IPS DF 6.9 (cell line): ENCODE data around the gene NXPH2.

Experiments used
- DNase-seq: peaks from one replicate; pipeline ENCODE4 v3.0.0-alpha.2; 2013; ENCODE audit warnings: low read depth, low spot score
- H3K27ac ChIP-seq: one replicate; pipeline ENCODE4 v1.5.1; 2013; ENCODE audit warnings: low read length, control low read depth
- H3K27me3 ChIP-seq: 2 replicates; pipeline ENCODE4 v1.6.1; 2013; ENCODE audit warnings: mild to moderate bottlenecking, low read length; ENCODE audit not compliant: control insufficient read depth, insufficient read depth
- H3K36me3 ChIP-seq: 2 replicates; pipeline ENCODE4 v1.6.1; 2013; ENCODE audit warnings: low read length; ENCODE audit not compliant: control insufficient read depth, insufficient read depth
- H3K4me1 ChIP-seq: 2 replicates; pipeline ENCODE4 v1.6.1; 2013; ENCODE audit warnings: low read length; ENCODE audit not compliant: control insufficient read depth, insufficient read depth
- H3K4me3 ChIP-seq: 2 replicates; pipeline ENCODE4 v1.5.1; 2013; ENCODE audit warnings: mild to moderate bottlenecking, low read length
- H3K9me3 ChIP-seq: 2 replicates; pipeline ENCODE4 v1.6.1; 2013; ENCODE audit warnings: low read length, inconsistent platforms; ENCODE audit not compliant: control insufficient read depth, insufficient read depth
- WGBS: extraction: QIAGEN DNeasy Blood & Tissue Kit; methylation state at CpG from one replicate; pipeline ENCODE4 v1.1.7; 2013; ENCODE audit warnings: mixed read lengths, missing lambda C conversion rate; ENCODE audit not compliant: insufficient read length, insufficient coverage; 5-methylcytosine and 5-hydroxymethylcytosine counted together

Gene NXPH2

GRCh38 chr2:138779781-138780445, at the start of gene NXPH2:
Gene NXPH2, minus strand, starts transcription at chr2:138780390. Its CDS starts 149 bp downstream, at chr2:138780241.
- no peak within 1 kb of the TSS for H3K27ac ChIP-seq
- H3K27me3 ChIP-seq = peaks cover 21% of the 10 kb centered on the region; the same call in 1 of the 2 replicates
- H3K4me3 ChIP-seq = peak within 1 kb of the TSS; percentile 48

GRCh38 chr2:138829326-138829919, 49.2 kb upstream of the NXPH2 start:
- no peaks in the 10 kb centered on the region for H3K36me3 ChIP-seq
- H3K27me3 ChIP-seq = no peaks in the 10 kb centered on the region
- no CpG with 5 or more reads among the region's 3 CpGs for WGBS
- DNase-seq = peak; percentile 27
- H3K9me3 ChIP-seq = no peaks in the 10 kb centered on the region
- no peak overlapping the region for H3K27ac ChIP-seq
- H3K4me3 ChIP-seq = no peak overlapping the region
- no peaks in the 10 kb centered on the region for H3K4me1 ChIP-seq

More at GRCh38 chr2:138779781-138780445, at the start of gene NXPH2:
- no peaks in the 10 kb centered on the region; the same call in 1 of the 2 replicates for H3K4me1 ChIP-seq
- no peak for DNase-seq
- no peaks in the 10 kb centered on the region for H3K36me3 ChIP-seq
- no peaks in the 10 kb centered on the region for H3K9me3 ChIP-seq
- WGBS = no CpG with 5 or more reads among the region's 58 CpGs

GRCh38 chr2:138827426-138828054, 47.4 kb upstream of the NXPH2 start:
- WGBS = no CpG with 5 or more reads among the region's 3 CpGs
- DNase-seq = peak; percentile 54
- no peaks in the 10 kb centered on the region for H3K9me3 ChIP-seq
- peaks cover 3% of the 10 kb centered on the region for H3K4me1 ChIP-seq
- H3K27ac ChIP-seq = no peak overlapping the region
- H3K36me3 ChIP-seq = no peaks in the 10 kb centered on the region
- no peaks in the 10 kb centered on the region for H3K27me3 ChIP-seq
- no peak overlapping the region for H3K4me3 ChIP-seq

GRCh38 chr2:138823666-138824065, 43.5 kb upstream of the NXPH2 start:
- DNase-seq = no peak
- H3K4me1 ChIP-seq = peaks cover 3% of the 10 kb centered on the region
- no peak overlapping the region for H3K4me3 ChIP-seq
- H3K36me3 ChIP-seq = no peaks in the 10 kb centered on the region
- no peak overlapping the region for H3K27ac ChIP-seq
- no peaks in the 10 kb centered on the region for H3K27me3 ChIP-seq
- H3K9me3 ChIP-seq = no peaks in the 10 kb centered on the region
- no CpG with 5 or more reads among the region's 2 CpGs for WGBS

- no CpG with 5 or more reads among the region's 3 CpGs for WGBS
- DNase-seq = no peak
- Histone ChIP-seq H3K27me3 (no peaks in the 10 kb centered on the region), H3K9me3 (no peaks in the 10 kb centered on the region), H3K4me1 (peaks cover 3% of the 10 kb centered on the region), H3K4me3 (no peak overlapping the region), H3K27ac (no peak overlapping the region), H3K36me3 (no peaks in the 10 kb centered on the region)
Observed at GRCh38 chr2:138819964-138820363, 39.8 kb upstream of the NXPH2 start.

GRCh38 chr2:138818556-138818955, 38.4 kb upstream of the NXPH2 start:
- peaks cover under 1% of the 10 kb centered on the region for H3K4me1 ChIP-seq
- no CpG with 5 or more reads among the region's 1 CpG for WGBS
- DNase-seq = no peak

GRCh38 chr2:138814123-138814898, 34.1 kb upstream of the NXPH2 start:
- WGBS = no CpG with 5 or more reads among the region's 4 CpGs
- DNase-seq = no peak
- Histone ChIP-seq H3K27me3 (no peaks in the 10 kb centered on the region), H3K9me3 (no peaks in the 10 kb centered on the region), H3K4me3 (no peak overlapping the region), H3K36me3 (no peaks in the 10 kb centered on the region), H3K27ac (no peak overlapping the region), H3K4me1 (no peaks in the 10 kb centered on the region)

More at GRCh38 chr2:138818556-138818955, 38.4 kb upstream of the NXPH2 start:
- Histone ChIP-seq H3K36me3 (no peaks in the 10 kb centered on the region), H3K27me3 (no peaks in the 10 kb centered on the region), H3K4me3 (no peak overlapping the region), H3K9me3 (no peaks in the 10 kb centered on the region), H3K27ac (no peak overlapping the region)

GRCh38 chr2:138811431-138811830, 31.2 kb upstream of the NXPH2 start:
- Histone ChIP-seq H3K27me3 (no peaks in the 10 kb centered on the region), H3K9me3 (no peaks in the 10 kb centered on the region), H3K4me1 (no peaks in the 10 kb centered on the region), H3K36me3 (no peaks in the 10 kb centered on the region), H3K27ac (no peak overlapping the region), H3K4me3 (no peak overlapping the region)
- no CpG with 5 or more reads among the region's 3 CpGs for WGBS
- no peak for DNase-seq

- Histone ChIP-seq H3K27ac (no peak overlapping the region), H3K36me3 (no peaks in the 10 kb centered on the region), H3K27me3 (no peaks in the 10 kb centered on the region), H3K9me3 (no peaks in the 10 kb centered on the region), H3K4me3 (no peak overlapping the region), H3K4me1 (no peaks in the 10 kb centered on the region)
- DNase-seq = no peak
- no CpG with 5 or more reads among the region's 2 CpGs for WGBS
Observed at GRCh38 chr2:138794724-138795123, 14.5 kb upstream of the NXPH2 start.

GRCh38 chr2:138787053-138787666, 7.0 kb upstream of the NXPH2 start:
- no peak for DNase-seq
- no CpG with 5 or more reads among the region's 2 CpGs for WGBS
- H3K4me3 ChIP-seq = no peak overlapping the region

More at GRCh38 chr2:138787053-138787666, 7.0 kb upstream of the NXPH2 start:
- Histone ChIP-seq H3K27ac (no peak overlapping the region), H3K9me3 (no peaks in the 10 kb centered on the region), H3K36me3 (no peaks in the 10 kb centered on the region), H3K27me3 (no peaks in the 10 kb centered on the region), H3K4me1 (no peaks in the 10 kb centered on the region)
